HEK293 (cell line): Measurements from ENCODE around the gene ARHGAP30.
A peak's percentile ranks its signal among the peaks of the same experiment; 100 is the strongest.

Source experiments
- BCL11B ChIP-seq: fragments of 450-650 bp; formaldehyde crosslinking; IDR thresholded peaks from 2 replicates; pipeline ENCODE4 v1.5.1; 2016; ENCODE audit warnings: low read depth, missing biosample characterization, missing genetic modification characterization
- GLIS1 ChIP-seq: fragments of 450-650 bp; formaldehyde crosslinking; IDR thresholded peaks from 2 replicates; pipeline ENCODE4 v1.5.1; 2016; ENCODE audit warnings: missing biosample characterization, missing genetic modification characterization
- GLIS2 ChIP-seq: fragments of 450-650 bp; formaldehyde crosslinking; IDR thresholded peaks from 2 replicates; pipeline ENCODE4 v1.5.1; 2016; ENCODE audit warnings: missing biosample characterization, missing genetic modification characterization
- KLF10 ChIP-seq: fragments of 450-650 bp; IDR thresholded peaks from 2 replicates; pipeline ENCODE4 v1.5.1; 2018; ENCODE audit warnings: missing biosample characterization, mild to moderate bottlenecking, missing genetic modification characterization
- MYNN ChIP-seq: fragments of 450-650 bp; formaldehyde crosslinking; IDR thresholded peaks from 2 replicates; pipeline ENCODE4 v1.5.1; 2016; ENCODE audit warnings: missing biosample characterization, missing genetic modification characterization, borderline replicate concordance
- PRDM1 ChIP-seq: fragments of 450-650 bp; formaldehyde crosslinking; IDR thresholded peaks from 2 replicates; pipeline ENCODE4; 2016; ENCODE audit warnings: missing biosample characterization, missing genetic modification characterization
- SCRT2 ChIP-seq: fragments of 450-650 bp; formaldehyde crosslinking; IDR thresholded peaks from 2 replicates; pipeline ENCODE4 v1.5.1; 2016; ENCODE audit warnings: missing biosample characterization, missing genetic modification characterization
- ZBTB8A ChIP-seq: fragments of 450-650 bp; formaldehyde crosslinking; IDR thresholded peaks from 2 replicates; pipeline ENCODE4 v1.5.1; 2016; ENCODE audit warnings: missing biosample characterization, missing genetic modification characterization
- ZNF112 ChIP-seq: fragments of 450-650 bp; formaldehyde crosslinking; IDR thresholded peaks from 2 replicates; pipeline ENCODE4 v1.5.0; 2017; ENCODE audit warnings: missing biosample characterization, missing genetic modification characterization
- ZNF121 ChIP-seq: fragments of 450-650 bp; formaldehyde crosslinking; IDR thresholded peaks from 2 replicates; pipeline ENCODE4 v1.5.1; 2016; ENCODE audit warnings: missing biosample characterization, missing genetic modification characterization
- ZNF146 ChIP-seq: fragments of 450-650 bp; formaldehyde crosslinking; IDR thresholded peaks from 2 replicates; pipeline ENCODE4 v1.5.1; 2016; ENCODE audit warnings: missing biosample characterization, missing genetic modification characterization
- ZNF169 ChIP-seq: fragments of 450-650 bp; formaldehyde crosslinking; IDR thresholded peaks from 2 replicates; pipeline ENCODE4 v1.5.1; 2016; ENCODE audit warnings: missing biosample characterization, missing genetic modification characterization
- ZNF2 ChIP-seq: fragments of 450-650 bp; formaldehyde crosslinking; IDR thresholded peaks from 2 replicates; pipeline ENCODE4 v1.5.1; 2016; ENCODE audit warnings: missing biosample characterization, missing genetic modification characterization
- ZNF350 ChIP-seq: fragments of 450-650 bp; formaldehyde crosslinking; IDR thresholded peaks from 2 replicates; pipeline ENCODE4 v1.5.0; 2017; ENCODE audit warnings: missing biosample characterization, mild to moderate bottlenecking, missing genetic modification characterization
- ZNF423 ChIP-seq: fragments of 450-650 bp; formaldehyde crosslinking; IDR thresholded peaks from 2 replicates; pipeline ENCODE4 v1.5.1; 2016; ENCODE audit warnings: missing biosample characterization, missing genetic modification characterization
- ZNF548 ChIP-seq: fragments of 450-650 bp; formaldehyde crosslinking; IDR thresholded peaks from 2 replicates; pipeline ENCODE4 v1.5.1; 2016; ENCODE audit warnings: missing biosample characterization, missing genetic modification characterization
- ZNF600 ChIP-seq: fragments of 450-650 bp; formaldehyde crosslinking; IDR thresholded peaks from 2 replicates; pipeline ENCODE4 v1.5.1; 2016; ENCODE audit warnings: missing biosample characterization, missing genetic modification characterization
- ZNF658 ChIP-seq: fragments of 450-650 bp; formaldehyde crosslinking; IDR thresholded peaks from 2 replicates; pipeline ENCODE4; 2016; ENCODE audit warnings: missing biosample characterization, missing genetic modification characterization
- ZNF701 ChIP-seq: fragments of 450-650 bp; formaldehyde crosslinking; IDR thresholded peaks from 2 replicates; pipeline ENCODE4 v1.5.1; 2016; ENCODE audit warnings: missing biosample characterization, missing genetic modification characterization
- ZNF707 ChIP-seq: fragments of 450-650 bp; formaldehyde crosslinking; IDR thresholded peaks from 2 replicates; pipeline ENCODE4 v1.5.1; 2016; ENCODE audit warnings: missing biosample characterization, missing genetic modification characterization
- ZNF777 ChIP-seq: fragments of 450-650 bp; formaldehyde crosslinking; IDR thresholded peaks from 2 replicates; pipeline ENCODE4 v1.5.1; 2017; ENCODE audit warnings: missing biosample characterization, missing genetic modification characterization, borderline replicate concordance
- ZSCAN23 ChIP-seq: fragments of 450-650 bp; formaldehyde crosslinking; IDR thresholded peaks from 2 replicates; pipeline ENCODE4 v1.5.1; 2016; ENCODE audit warnings: missing biosample characterization, missing genetic modification characterization
- ZSCAN30 ChIP-seq: fragments of 450-650 bp; IDR thresholded peaks from 2 replicates; pipeline ENCODE4 v1.5.1; 2018; ENCODE audit warnings: missing biosample characterization, mild to moderate bottlenecking, missing genetic modification characterization, moderate library complexity
- TF ChIP-seq, protein P1 (sequence below): fragments of 450-650 bp; formaldehyde crosslinking; IDR thresholded peaks from 2 replicates; pipeline ENCODE4 v1.5.1; 2016; ENCODE audit warnings: missing biosample characterization, missing genetic modification characterization
- TF ChIP-seq, protein P2 (sequence below): fragments of 450-650 bp; formaldehyde crosslinking; IDR thresholded peaks from 2 replicates; pipeline ENCODE4 v1.5.1; 2016; ENCODE audit warnings: missing biosample characterization, missing genetic modification characterization
- TF ChIP-seq, protein P3 (sequence below): fragments of 450-650 bp; formaldehyde crosslinking; IDR thresholded peaks from 2 replicates; pipeline ENCODE4 v1.5.1; 2016; ENCODE audit warnings: missing biosample characterization, missing genetic modification characterization
- TF ChIP-seq, protein P4 (sequence below): fragments of 450-650 bp; IDR thresholded peaks from 2 replicates; pipeline ENCODE4 v1.5.1; 2018; ENCODE audit warnings: missing biosample characterization, missing genetic modification characterization
- TF ChIP-seq, protein P5 (sequence below): fragments of 450-650 bp; formaldehyde crosslinking; IDR thresholded peaks from 2 replicates; pipeline ENCODE4 v1.5.1; 2016; ENCODE audit warnings: missing biosample characterization, missing genetic modification characterization
- TF ChIP-seq, protein P6 (sequence below): fragments of 450-650 bp; formaldehyde crosslinking; IDR thresholded peaks from 2 replicates; pipeline ENCODE4 v1.5.1; 2016; ENCODE audit warnings: missing biosample characterization, missing genetic modification characterization

The ARHGAP30 gene

DNA sequence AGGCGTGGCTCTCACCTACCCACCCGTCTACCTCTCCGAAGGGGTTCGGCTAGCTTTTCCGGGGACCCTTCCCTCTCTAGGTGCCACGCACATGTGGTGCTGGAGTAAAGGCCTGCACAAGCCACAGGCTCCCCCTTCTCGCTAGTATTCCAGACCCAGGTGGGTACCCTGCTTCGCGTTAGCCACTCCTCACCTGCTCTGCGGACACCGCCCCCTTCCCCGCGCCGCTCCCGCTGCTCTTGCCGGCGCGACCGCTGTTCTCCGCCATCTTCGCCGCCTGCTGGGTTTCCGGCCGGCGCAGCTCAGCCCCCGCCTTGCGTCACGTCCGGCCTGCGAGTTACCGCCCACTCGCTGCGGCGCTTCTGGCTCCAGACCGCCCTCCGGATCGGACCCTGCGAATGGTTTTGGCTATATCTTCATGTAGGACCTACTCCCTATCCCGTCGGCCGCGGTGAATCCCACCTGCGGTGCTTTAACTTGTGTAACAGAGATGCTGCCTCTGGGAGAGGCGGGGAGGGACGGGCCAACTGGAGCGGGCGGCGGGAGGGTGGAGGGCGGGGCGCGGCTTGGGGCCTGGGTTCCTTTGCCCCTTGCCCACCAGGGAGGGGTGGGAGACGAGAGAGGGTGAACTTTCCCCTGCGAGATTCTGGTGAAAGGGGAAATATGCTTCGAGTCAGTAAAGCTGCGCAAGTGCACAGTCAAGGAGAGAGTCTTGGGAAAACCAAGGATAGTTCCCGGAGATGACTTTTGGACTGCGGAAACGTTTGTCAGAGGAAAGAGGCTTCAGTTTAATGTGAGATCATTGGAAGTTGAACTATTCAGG lies 48.3 kb upstream of the ARHGAP30 start, which contains the start of the genes NIT1 and PFDN2 (continued):
- TF ChIP-seq, protein P1, sequence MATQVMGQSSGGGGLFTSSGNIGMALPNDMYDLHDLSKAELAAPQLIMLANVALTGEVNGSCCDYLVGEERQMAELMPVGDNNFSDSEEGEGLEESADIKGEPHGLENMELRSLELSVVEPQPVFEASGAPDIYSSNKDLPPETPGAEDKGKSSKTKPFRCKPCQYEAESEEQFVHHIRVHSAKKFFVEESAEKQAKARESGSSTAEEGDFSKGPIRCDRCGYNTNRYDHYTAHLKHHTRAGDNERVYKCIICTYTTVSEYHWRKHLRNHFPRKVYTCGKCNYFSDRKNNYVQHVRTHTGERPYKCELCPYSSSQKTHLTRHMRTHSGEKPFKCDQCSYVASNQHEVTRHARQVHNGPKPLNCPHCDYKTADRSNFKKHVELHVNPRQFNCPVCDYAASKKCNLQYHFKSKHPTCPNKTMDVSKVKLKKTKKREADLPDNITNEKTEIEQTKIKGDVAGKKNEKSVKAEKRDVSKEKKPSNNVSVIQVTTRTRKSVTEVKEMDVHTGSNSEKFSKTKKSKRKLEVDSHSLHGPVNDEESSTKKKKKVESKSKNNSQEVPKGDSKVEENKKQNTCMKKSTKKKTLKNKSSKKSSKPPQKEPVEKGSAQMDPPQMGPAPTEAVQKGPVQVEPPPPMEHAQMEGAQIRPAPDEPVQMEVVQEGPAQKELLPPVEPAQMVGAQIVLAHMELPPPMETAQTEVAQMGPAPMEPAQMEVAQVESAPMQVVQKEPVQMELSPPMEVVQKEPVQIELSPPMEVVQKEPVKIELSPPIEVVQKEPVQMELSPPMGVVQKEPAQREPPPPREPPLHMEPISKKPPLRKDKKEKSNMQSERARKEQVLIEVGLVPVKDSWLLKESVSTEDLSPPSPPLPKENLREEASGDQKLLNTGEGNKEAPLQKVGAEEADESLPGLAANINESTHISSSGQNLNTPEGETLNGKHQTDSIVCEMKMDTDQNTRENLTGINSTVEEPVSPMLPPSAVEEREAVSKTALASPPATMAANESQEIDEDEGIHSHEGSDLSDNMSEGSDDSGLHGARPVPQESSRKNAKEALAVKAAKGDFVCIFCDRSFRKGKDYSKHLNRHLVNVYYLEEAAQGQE (tag by site-specific recombination): no peak; the same call in 1 of the 2 replicates
- TF ChIP-seq BCL11B (tag by site-specific recombination) (no peak), KLF10 (tag by site-specific recombination) (peak; percentile 88), PRDM1 (peak; percentile 92), ZBTB8A (tag by site-specific recombination) (no peak; the same call in 1 of the 2 replicates), ZNF2 (tag by site-specific recombination) (peak; percentile 43), ZNF548 (no peak), ZSCAN23 (tag by site-specific recombination) (0 out of 2 replicates have a peak, but pooled peaks have one; percentile 20), ZNF350 (tag by site-specific recombination) (no peak), ZNF169 (no peak), GLIS1 (tag by site-specific recombination) (peak; percentile 70), SCRT2 (tag by site-specific recombination) (peak; percentile 72; the same call in 1 of the 2 replicates), ZNF701 (no peak), ZNF777 (no peak), ZNF600 (peak; percentile 97), GLIS2 (tag by site-specific recombination) (peak; percentile 66), ZNF707 (no peak), MYNN (no peak), ZNF121 (tag by site-specific recombination) (no peak), ZNF423 (tag by site-specific recombination) (peak; percentile 65; the same call in 1 of the 2 replicates), ZSCAN30 (tag by site-specific recombination) (no peak), ZNF146 (tag by site-specific recombination) (peak; percentile 4; the same call in 1 of the 2 replicates), ZNF658 (tag by site-specific recombination) (no peak), ZNF112 (tag by site-specific recombination) (no peak)
- TF ChIP-seq, protein P2, sequence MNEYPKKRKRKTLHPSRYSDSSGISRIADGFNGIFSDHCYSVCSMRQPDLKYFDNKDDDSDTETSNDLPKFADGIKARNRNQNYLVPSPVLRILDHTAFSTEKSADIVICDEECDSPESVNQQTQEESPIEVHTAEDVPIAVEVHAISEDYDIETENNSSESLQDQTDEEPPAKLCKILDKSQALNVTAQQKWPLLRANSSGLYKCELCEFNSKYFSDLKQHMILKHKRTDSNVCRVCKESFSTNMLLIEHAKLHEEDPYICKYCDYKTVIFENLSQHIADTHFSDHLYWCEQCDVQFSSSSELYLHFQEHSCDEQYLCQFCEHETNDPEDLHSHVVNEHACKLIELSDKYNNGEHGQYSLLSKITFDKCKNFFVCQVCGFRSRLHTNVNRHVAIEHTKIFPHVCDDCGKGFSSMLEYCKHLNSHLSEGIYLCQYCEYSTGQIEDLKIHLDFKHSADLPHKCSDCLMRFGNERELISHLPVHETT (tag by site-specific recombination): peak; percentile 26; the same call in 1 of the 2 replicates
- TF ChIP-seq, protein P3, sequence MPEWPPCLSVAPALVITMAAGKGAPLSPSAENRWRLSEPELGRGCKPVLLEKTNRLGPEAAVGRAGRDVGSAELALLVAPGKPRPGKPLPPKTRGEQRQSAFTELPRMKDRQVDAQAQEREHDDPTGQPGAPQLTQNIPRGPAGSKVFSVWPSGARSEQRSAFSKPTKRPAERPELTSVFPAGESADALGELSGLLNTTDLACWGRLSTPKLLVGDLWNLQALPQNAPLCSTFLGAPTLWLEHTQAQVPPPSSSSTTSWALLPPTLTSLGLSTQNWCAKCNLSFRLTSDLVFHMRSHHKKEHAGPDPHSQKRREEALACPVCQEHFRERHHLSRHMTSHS (tag by site-specific recombination): no peak
- TF ChIP-seq, protein P4, sequence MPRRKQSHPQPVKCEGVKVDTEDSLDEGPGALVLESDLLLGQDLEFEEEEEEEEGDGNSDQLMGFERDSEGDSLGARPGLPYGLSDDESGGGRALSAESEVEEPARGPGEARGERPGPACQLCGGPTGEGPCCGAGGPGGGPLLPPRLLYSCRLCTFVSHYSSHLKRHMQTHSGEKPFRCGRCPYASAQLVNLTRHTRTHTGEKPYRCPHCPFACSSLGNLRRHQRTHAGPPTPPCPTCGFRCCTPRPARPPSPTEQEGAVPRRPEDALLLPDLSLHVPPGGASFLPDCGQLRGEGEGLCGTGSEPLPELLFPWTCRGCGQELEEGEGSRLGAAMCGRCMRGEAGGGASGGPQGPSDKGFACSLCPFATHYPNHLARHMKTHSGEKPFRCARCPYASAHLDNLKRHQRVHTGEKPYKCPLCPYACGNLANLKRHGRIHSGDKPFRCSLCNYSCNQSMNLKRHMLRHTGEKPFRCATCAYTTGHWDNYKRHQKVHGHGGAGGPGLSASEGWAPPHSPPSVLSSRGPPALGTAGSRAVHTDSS (tag by site-specific recombination): no peak
- TF ChIP-seq, protein P5, sequence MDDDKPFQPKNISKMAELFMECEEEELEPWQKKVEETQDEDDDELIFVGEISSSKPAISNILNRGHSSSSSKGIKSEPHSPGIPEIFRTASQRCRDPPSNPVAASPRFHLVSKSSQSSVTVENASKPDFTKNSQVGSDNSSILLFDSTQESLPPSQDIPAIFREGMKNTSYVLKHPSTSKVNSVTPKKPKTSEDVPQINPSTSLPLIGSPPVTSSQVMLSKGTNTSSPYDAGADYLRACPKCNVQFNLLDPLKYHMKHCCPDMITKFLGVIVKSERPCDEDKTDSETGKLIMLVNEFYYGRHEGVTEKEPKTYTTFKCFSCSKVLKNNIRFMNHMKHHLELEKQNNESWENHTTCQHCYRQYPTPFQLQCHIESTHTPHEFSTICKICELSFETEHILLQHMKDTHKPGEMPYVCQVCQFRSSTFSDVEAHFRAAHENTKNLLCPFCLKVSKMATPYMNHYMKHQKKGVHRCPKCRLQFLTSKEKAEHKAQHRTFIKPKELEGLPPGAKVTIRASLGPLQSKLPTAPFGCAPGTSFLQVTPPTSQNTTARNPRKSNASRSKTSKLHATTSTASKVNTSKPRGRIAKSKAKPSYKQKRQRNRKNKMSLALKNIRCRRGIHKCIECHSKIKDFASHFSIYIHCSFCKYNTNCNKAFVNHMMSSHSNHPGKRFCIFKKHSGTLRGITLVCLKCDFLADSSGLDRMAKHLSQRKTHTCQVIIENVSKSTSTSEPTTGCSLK (tag by site-specific recombination): no peak
- TF ChIP-seq, protein P6, sequence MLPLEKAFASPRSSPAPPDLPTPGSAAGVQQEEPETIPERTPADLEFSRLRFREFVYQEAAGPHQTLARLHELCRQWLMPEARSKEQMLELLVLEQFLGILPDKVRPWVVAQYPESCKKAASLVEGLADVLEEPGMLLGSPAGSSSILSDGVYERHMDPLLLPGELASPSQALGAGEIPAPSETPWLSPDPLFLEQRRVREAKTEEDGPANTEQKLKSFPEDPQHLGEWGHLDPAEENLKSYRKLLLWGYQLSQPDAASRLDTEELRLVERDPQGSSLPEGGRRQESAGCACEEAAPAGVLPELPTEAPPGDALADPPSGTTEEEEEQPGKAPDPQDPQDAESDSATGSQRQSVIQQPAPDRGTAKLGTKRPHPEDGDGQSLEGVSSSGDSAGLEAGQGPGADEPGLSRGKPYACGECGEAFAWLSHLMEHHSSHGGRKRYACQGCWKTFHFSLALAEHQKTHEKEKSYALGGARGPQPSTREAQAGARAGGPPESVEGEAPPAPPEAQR (tag by site-specific recombination): no peak
